Coronary artery (tissue), 2 donors: ENCODE results near the gene REL.

Experiments
- DNase-seq: peaks from one replicate; pipeline ENCODE4 v3.0.0-alpha.2; 2017; ENCODE audit warnings: low spot score
- H3K27ac ChIP-seq, 2 donors: fragments of 200-600 bp; sonication (generic); one replicate each; pipeline ENCODE4 v1.5.1; 2016 to 2019
- H3K4me3 ChIP-seq: fragments of 200-600 bp; sonication (generic); 2 replicates; pipeline ENCODE4 v1.5.1; 2016; ENCODE audit warnings: mild to moderate bottlenecking, moderate library complexity
- TF ChIP-seq, protein P1 (sequence below): fragments of 200-600 bp; sonication (generic); IDR thresholded peaks from one replicate; pipeline ENCODE4 v1.5.1; 2019; ENCODE audit warnings: antibody characterized with exemption

Gene REL

DNA sequence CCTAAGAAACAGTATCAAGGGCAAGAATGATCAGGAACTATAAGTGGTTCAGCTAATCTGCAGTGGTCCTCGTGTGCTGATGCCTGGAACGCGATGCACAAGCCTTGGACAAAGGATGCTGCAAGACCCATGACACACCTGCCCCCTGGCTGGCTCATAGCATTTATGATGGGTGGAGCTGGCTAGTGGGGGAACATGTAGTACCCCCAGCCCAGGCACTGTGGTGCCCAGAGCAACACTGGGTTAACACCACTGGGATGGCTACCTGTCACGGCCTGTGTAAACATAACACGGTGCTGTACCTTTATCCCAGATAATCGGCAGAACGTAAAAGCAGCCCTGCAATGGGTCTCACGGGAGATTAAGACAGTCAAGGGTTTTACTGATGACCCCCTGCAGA is 75.8 kb downstream of the REL start:
- Histone ChIP-seq H3K4me3 (no peak overlapping the region), H3K27ac (no peak overlapping the region)
- DNase-seq = no peak
- TF ChIP-seq, protein P1, sequence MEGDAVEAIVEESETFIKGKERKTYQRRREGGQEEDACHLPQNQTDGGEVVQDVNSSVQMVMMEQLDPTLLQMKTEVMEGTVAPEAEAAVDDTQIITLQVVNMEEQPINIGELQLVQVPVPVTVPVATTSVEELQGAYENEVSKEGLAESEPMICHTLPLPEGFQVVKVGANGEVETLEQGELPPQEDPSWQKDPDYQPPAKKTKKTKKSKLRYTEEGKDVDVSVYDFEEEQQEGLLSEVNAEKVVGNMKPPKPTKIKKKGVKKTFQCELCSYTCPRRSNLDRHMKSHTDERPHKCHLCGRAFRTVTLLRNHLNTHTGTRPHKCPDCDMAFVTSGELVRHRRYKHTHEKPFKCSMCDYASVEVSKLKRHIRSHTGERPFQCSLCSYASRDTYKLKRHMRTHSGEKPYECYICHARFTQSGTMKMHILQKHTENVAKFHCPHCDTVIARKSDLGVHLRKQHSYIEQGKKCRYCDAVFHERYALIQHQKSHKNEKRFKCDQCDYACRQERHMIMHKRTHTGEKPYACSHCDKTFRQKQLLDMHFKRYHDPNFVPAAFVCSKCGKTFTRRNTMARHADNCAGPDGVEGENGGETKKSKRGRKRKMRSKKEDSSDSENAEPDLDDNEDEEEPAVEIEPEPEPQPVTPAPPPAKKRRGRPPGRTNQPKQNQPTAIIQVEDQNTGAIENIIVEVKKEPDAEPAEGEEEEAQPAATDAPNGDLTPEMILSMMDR = no peak

DNA sequence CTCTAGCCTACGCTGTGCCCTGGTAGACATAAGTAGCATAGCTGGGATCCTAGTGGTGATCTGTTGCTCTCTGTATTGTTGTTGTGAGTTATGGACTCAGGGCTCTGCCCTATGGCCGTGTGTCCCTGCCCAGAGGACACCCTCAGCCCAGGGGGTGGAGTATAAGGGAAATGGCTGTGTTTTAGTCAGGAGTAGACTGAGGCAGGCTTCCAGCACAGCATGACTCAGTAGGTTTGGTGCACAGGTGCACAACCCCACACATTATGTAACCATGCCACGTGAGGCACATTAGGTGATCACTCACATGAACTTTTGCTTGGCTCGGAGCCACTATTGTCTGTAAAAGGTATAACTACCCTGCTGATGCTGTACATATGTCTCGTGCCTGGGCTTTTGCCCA is 76.3 kb downstream of the REL start:
- TF ChIP-seq, protein P1 = no peak
- Histone ChIP-seq H3K27ac (no peak overlapping the region), H3K4me3 (no peak overlapping the region)
- DNase-seq = no peak

DNA sequence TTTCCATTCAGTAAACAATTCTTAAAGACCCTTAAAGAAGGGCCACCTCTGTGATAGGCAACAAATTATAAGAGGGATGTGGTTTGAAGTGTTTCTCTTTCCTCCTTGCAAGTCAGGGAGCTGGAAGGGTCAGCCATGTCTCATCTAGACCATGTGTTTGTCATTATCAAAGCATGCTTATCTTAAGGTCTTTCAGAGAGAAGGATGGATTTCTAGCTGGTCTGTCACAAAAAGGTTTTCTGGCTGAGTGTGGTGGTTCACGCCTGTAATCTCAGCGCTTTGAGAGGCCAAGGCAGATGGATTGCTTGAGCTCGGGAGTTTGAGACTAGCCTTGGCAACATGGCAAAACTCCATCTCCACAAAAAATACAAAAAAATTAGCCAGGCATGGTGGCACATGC is 77.0 kb downstream of the REL start:
- DNase-seq = no peak
- no peak overlapping the region for H3K4me3 ChIP-seq
- no peak overlapping the region for H3K27ac ChIP-seq
- TF ChIP-seq, protein P1 = no peak

DNA sequence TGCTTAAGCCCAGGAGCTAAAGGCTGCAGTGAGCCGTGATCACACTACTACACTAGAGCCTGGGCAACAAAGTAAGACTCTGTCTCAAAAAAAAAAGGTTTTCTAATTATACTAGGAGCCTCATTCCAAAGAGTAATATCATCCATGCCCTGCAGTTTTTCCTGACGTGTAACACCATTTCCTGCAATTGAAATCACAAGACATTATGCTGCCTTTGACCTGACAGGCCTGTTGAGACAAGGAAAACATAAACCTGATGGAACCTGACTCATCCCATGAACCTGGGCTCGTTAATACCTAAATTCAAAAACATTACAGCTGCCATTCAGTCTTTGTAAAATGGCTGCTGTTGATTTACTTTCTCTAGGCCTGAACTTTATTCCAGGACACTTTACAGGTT is 77.4 kb downstream of the REL start:
- no peak overlapping the region for H3K27ac ChIP-seq
- TF ChIP-seq, protein P1 = no peak
- DNase-seq = no peak
- no peak overlapping the region for H3K4me3 ChIP-seq

DNA sequence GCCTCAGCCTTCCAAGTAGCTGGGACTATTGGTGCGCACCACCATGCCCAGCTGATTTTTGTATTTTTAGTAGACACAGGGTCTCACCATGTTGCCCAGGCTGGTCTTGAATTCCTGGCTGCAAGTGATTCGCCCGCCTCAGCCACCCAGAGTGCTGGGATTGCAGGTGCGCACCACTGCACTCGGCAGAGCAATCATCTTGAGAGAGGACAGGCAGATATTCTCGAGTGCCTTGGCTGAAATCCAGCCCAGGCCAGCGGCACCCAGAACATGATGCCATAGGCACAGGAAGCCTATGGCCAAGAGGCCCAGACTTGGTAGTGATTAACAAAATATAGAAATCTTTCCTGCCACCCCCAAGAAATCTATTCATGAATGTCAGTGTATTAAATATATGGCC is 78.1 kb downstream of the REL start:
- TF ChIP-seq, protein P1 = no peak

DNA sequence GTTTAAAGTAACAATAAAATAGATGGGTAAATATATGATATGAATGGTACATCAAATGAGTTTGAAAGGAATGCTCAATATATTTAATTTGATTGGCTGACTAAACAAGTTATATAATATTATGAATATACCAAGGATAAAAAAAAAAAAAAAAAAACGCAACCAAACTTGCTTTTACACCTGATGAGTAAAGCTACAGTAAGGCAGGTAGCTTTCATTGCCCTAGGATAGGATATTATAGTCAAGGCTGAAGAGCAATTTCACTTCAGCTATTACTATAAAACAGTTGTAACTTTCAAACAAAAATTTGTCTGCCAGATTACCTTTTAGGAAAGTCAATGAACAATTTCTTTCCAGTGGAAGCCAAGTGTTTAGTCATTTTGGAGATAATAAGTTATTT is 79.3 kb downstream of the REL start:
- TF ChIP-seq, protein P1 = no peak
- Histone ChIP-seq H3K27ac (no peak overlapping the region), H3K4me3 (no peak overlapping the region)
- DNase-seq = no peak

More for the DNA sequence above, 78.1 kb downstream of the REL start:
- H3K4me3 ChIP-seq = no peak overlapping the region
- DNase-seq = no peak
- no peak overlapping the region for H3K27ac ChIP-seq

DNA sequence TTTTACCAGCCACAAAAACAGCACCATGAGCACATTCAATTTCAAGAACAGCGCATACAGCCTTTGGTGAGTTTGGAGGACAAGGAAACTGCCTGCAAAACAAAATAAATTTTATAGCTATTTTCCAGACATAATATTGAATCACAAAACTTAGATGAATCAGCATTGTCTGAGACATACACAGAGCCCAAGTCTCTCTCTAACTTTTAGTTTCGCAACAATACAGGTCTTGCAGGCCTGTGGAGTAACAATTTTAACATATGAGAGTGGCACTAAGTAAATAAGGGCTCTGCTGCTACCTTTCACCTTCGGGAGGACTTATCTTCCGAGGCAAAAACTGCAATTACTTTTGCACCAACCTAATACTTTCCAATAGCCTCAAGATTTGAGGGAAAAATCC is 80.1 kb downstream of the REL start:
- no peak for DNase-seq
- TF ChIP-seq, protein P1 = no peak
- H3K4me3 ChIP-seq = no peak overlapping the region
- H3K27ac ChIP-seq = no peak overlapping the region
